Neural cell (in vitro differentiated cells): Measurements from ENCODE around the gene MTERF1.

Experiments used
- EP300 ChIP-seq: fragments of 450-650 bp; conservative IDR thresholded peaks from 2 replicates; pipeline ENCODE4 v1.6.1; 2014; ENCODE audit warnings: antibody characterized with exemption, mild to moderate bottlenecking, moderate library complexity; ENCODE audit not compliant: poor library complexity, severe bottlenecking
- EZH2 ChIP-seq: fragments of 200-600, 300-800 bp; shearing (Covaris generic), sonication (generic); IDR thresholded peaks from 2 replicates; pipeline ENCODE4 v1.6.1; 2014; ENCODE audit warnings: antibody characterized with exemption, low read length, borderline replicate concordance, mild to moderate bottlenecking; ENCODE audit not compliant: insufficient read depth, poor library complexity, severe bottlenecking
- POLR2AphosphoS5 ChIP-seq: IDR thresholded peaks from 2 replicates; pipeline ENCODE4 v1.6.1; 2012
- TF ChIP-seq, protein P1 (sequence below): fragments of 450-650 bp; IDR thresholded peaks from 2 replicates; pipeline ENCODE4 v1.5.1; 2014; ENCODE audit warnings: antibody characterized with exemption, mild to moderate bottlenecking, moderate library complexity; ENCODE audit not compliant: poor library complexity, severe bottlenecking

DNA sequence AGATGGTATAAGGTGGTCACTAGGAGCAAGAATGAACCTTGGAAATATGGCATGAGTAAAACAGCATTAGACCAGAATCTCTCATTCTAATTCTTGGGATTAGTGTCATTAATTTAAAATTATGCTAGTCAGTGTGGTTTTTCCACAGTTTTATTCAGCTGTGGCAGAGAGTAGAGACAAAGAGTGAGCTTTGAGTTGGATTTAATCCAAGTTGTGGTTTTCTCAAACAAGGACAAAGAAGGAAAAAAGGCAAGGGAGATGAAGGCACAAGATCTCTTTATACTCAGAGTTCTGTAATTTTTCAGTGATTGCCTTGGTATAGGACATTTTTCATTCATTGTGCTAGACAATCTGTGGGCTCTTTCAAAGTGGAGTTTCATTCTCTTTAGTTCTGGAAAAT is 32.0 kb upstream of the MTERF1 start:
- TF ChIP-seq POLR2AphosphoS5 (no peak), EZH2 (no peak), EP300 (no peak)
- TF ChIP-seq, protein P1, sequence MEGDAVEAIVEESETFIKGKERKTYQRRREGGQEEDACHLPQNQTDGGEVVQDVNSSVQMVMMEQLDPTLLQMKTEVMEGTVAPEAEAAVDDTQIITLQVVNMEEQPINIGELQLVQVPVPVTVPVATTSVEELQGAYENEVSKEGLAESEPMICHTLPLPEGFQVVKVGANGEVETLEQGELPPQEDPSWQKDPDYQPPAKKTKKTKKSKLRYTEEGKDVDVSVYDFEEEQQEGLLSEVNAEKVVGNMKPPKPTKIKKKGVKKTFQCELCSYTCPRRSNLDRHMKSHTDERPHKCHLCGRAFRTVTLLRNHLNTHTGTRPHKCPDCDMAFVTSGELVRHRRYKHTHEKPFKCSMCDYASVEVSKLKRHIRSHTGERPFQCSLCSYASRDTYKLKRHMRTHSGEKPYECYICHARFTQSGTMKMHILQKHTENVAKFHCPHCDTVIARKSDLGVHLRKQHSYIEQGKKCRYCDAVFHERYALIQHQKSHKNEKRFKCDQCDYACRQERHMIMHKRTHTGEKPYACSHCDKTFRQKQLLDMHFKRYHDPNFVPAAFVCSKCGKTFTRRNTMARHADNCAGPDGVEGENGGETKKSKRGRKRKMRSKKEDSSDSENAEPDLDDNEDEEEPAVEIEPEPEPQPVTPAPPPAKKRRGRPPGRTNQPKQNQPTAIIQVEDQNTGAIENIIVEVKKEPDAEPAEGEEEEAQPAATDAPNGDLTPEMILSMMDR, result no peak
